ENCODE data around the gene CRADD.

The CRADD gene

GRCh38 chr12:93684716-93685115 lies 7.5 kb downstream of the CRADD start:
- DNase-seq (ENCODE audit: low read depth), result no peak
- no peak overlapping the region for H3K4me3 ChIP-seq (ENCODE audit: low read depth, low read length)
- TF ChIP-seq, protein P1, sequence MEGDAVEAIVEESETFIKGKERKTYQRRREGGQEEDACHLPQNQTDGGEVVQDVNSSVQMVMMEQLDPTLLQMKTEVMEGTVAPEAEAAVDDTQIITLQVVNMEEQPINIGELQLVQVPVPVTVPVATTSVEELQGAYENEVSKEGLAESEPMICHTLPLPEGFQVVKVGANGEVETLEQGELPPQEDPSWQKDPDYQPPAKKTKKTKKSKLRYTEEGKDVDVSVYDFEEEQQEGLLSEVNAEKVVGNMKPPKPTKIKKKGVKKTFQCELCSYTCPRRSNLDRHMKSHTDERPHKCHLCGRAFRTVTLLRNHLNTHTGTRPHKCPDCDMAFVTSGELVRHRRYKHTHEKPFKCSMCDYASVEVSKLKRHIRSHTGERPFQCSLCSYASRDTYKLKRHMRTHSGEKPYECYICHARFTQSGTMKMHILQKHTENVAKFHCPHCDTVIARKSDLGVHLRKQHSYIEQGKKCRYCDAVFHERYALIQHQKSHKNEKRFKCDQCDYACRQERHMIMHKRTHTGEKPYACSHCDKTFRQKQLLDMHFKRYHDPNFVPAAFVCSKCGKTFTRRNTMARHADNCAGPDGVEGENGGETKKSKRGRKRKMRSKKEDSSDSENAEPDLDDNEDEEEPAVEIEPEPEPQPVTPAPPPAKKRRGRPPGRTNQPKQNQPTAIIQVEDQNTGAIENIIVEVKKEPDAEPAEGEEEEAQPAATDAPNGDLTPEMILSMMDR (IDR thresholded peaks at IDR 0.05; ENCODE audit: low read depth, low read length, missing control alignments), result no peak
- in situ Hi-C loops (cut with HindIII; ENCODE audit: low sequenced_read_pairs), result no loop called here

GRCh38 chr12:93686572-93687356 lies 9.6 kb downstream of the CRADD start:
- H3K4me3 ChIP-seq (ENCODE audit: low read depth, low read length), result no peak overlapping the region
- TF ChIP-seq, protein P1 (IDR thresholded peaks at IDR 0.05; ENCODE audit: low read depth, low read length, missing control alignments), result no peak
- no peak for DNase-seq (ENCODE audit: low read depth)
- in situ Hi-C loops (cut with HindIII; ENCODE audit: low sequenced_read_pairs), result no loop called here

GRCh38 chr12:93689076-93689834 lies 12.1 kb downstream of the CRADD start:
- no peak overlapping the region for H3K4me3 ChIP-seq (ENCODE audit: low read depth, low read length)
- DNase-seq (ENCODE audit: low read depth), result no peak
- in situ Hi-C loops (cut with HindIII; ENCODE audit: low sequenced_read_pairs), result no loop called here
- TF ChIP-seq, protein P1 (IDR thresholded peaks at IDR 0.05; ENCODE audit: low read depth, low read length, missing control alignments), result no peak

DNA sequence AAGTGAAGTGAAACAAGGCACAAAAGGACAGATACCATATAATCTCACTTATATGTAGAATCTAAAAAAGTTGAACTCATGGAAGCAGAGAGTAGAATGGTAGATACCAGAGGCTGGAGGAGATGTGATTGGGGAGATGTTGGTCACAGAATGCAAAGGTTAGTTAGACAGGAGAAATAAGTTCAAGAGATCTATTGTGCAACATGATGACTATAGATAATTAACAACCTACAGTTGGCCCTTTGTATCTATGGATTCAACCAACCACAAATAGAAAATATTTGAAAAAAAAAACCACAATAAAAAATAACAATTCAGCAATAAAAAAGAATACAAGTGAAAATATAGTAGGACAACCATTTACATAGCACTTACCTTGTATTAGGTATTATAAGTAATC lies 19.3 kb downstream of the CRADD start:
- H3K4me3 ChIP-seq (ENCODE audit: low read depth, low read length), result no peak overlapping the region
- DNase-seq (ENCODE audit: low read depth), result no peak
- in situ Hi-C loops (cut with HindIII; ENCODE audit: low sequenced_read_pairs), result no loop called here
- TF ChIP-seq, protein P1 (IDR thresholded peaks at IDR 0.05; ENCODE audit: low read depth, low read length, missing control alignments), result no peak

- DNase-seq (ENCODE audit: low read depth), result no peak
- TF ChIP-seq, protein P1 (IDR thresholded peaks at IDR 0.05; ENCODE audit: low read depth, low read length, missing control alignments), result no peak
- H3K4me3 ChIP-seq (ENCODE audit: low read depth, low read length), result no peak overlapping the region
- in situ Hi-C loops (cut with HindIII; ENCODE audit: low sequenced_read_pairs), result no loop called here
Observed at GRCh38 chr12:93698307-93699092, 21.3 kb downstream of the CRADD start.

Data from astrocyte of the cerebellum (primary cell).